CD14-positive monocyte (primary cell): ENCODE measurements around the gene PSMG3. TPM values are rescaled to one million over a fixed set of nuclear protein-coding genes. Genes with fewer than 3 reads are reported as not detected.
A peak's percentile ranks its signal among the peaks of the same experiment; 100 is the strongest.

Source experiments
- DNase-seq, 3 donors: peaks; one replicate each; pipeline ENCODE4 v3.0.0-alpha.2; 2011 to 2022
- H2AFZ ChIP-seq: 2 replicates; pipeline ENCODE4 v1.6.0; 2012; ENCODE audit warnings: mild to moderate bottlenecking, low read depth, low read length, inconsistent platforms; ENCODE audit not compliant: insufficient read depth, poor library complexity, severe bottlenecking
- H3K27ac ChIP-seq, 2 donors: 1 replicate in 1 of 2; 2 replicates in 1 of 2; pipeline ENCODE4 v1.5.1; 2012 to 2013; ENCODE audit warnings: low read length in 2 of 2, control low read depth in 1 of 2, inconsistent platforms in 1 of 2, low read depth in 1 of 2, mild to moderate bottlenecking in 1 of 2
- H3K27me3 ChIP-seq, 2 donors: one replicate each; pipeline versions ENCODE4 v1.6.0 to v1.6.1; 2011 to 2013; ENCODE audit warnings: low read length in 2 of 2; ENCODE audit not compliant: control insufficient read depth in 2 of 2, insufficient read depth in 2 of 2
- H3K36me3 ChIP-seq, 2 donors: replicated peaks in 1 of 2; 1 replicate in 1 of 2; 2 replicates in 1 of 2; pipeline versions ENCODE4 v1.5.1 to v1.6.1; 2012 to 2013; ENCODE audit warnings: low read length in 2 of 2, control low read depth in 1 of 2, inconsistent platforms in 1 of 2, mild to moderate bottlenecking in 1 of 2; ENCODE audit not compliant: insufficient read depth in 2 of 2, control insufficient read depth in 1 of 2
- H3K4me1 ChIP-seq, 2 donors: 1 replicate in 1 of 2; 2 replicates in 1 of 2; pipeline versions ENCODE4 v1.5.1 to v1.6.1; 2012 to 2013; ENCODE audit warnings: low read length in 2 of 2, control low read depth in 1 of 2, inconsistent platforms in 1 of 2, mild to moderate bottlenecking in 1 of 2, moderate library complexity in 1 of 2; ENCODE audit not compliant: insufficient read depth in 2 of 2, control insufficient read depth in 1 of 2
- H3K4me2 ChIP-seq: replicated peaks from 2 replicates; pipeline ENCODE3; 2012; ENCODE audit warnings: low read length, moderate library complexity, mild to moderate bottlenecking; ENCODE audit not compliant: poor library complexity, severe bottlenecking; ENCODE audit errors: extremely low read depth
- H3K4me3 ChIP-seq, 3 experiments: fragments of 200-600 bp in 1 of 3; sonication (generic) in 1 of 3; replicated peaks in 1 of 3; 1 replicate in 2 of 3; 2 replicates in 1 of 3; pipeline ENCODE4 v1.5.1; 2011 to 2013; ENCODE audit warnings: low read length in 3 of 3, mild to moderate bottlenecking in 3 of 3, control low read depth in 2 of 3, low read depth in 2 of 3, inconsistent platforms in 1 of 3, moderate library complexity in 1 of 3
- H3K79me2 ChIP-seq: 2 replicates; pipeline ENCODE4 v1.6.0; 2012; ENCODE audit warnings: mild to moderate bottlenecking, control low read depth, inconsistent platforms, low read length, moderate library complexity; ENCODE audit not compliant: insufficient read depth
- H3K9ac ChIP-seq: 2 replicates; pipeline ENCODE4 v1.6.0; 2017; ENCODE audit warnings: low read length, mild to moderate bottlenecking; ENCODE audit not compliant: insufficient read depth, poor library complexity, severe bottlenecking
- H3K9me3 ChIP-seq, 2 donors: replicated peaks in 1 of 2; 1 replicate in 1 of 2; 2 replicates in 1 of 2; pipeline versions ENCODE4 v1.5.1 to v1.6.1; 2012 to 2013; ENCODE audit warnings: low read length in 2 of 2, control low read depth in 1 of 2; ENCODE audit not compliant: control insufficient read depth in 1 of 2, insufficient read depth in 1 of 2
- H4K20me1 ChIP-seq: 2 replicates; pipeline ENCODE4 v1.6.0; 2012; ENCODE audit warnings: mild to moderate bottlenecking, low read length, control low read depth, moderate library complexity; ENCODE audit not compliant: insufficient read depth
- H3K27ac Mint-ChIP-seq, 7 donors: one replicate each; pipeline ENCODE4 v1.8.0; 2020; ENCODE audit warnings: mild to moderate bottlenecking in 7 of 7, mixed read lengths in 7 of 7, moderate library complexity in 6 of 7, inconsistent platforms in 2 of 7
- H3K27me3 Mint-ChIP-seq, 3 donors: one replicate each; pipeline ENCODE4 v1.8.0; 2021 to 2022; ENCODE audit warnings: low read depth in 3 of 3, mild to moderate bottlenecking in 3 of 3, mixed read lengths in 3 of 3, moderate library complexity in 3 of 3, inconsistent platforms in 1 of 3
- H3K36me3 Mint-ChIP-seq, 2 donors: one replicate each; pipeline ENCODE4 v1.8.0; 2020; ENCODE audit warnings: mixed read lengths in 2 of 2, inconsistent platforms in 1 of 2, mild to moderate bottlenecking in 1 of 2
- H3K4me1 Mint-ChIP-seq: one replicate; pipeline ENCODE4 v1.8.0; 2020; ENCODE audit warnings: mild to moderate bottlenecking, mixed read lengths
- H3K4me3 Mint-ChIP-seq, 2 donors: one replicate each; pipeline ENCODE4 v1.8.0; 2020; ENCODE audit warnings: mild to moderate bottlenecking in 2 of 2, mixed read lengths in 2 of 2, moderate library complexity in 1 of 2
- H3K9me3 Mint-ChIP-seq, 7 donors: one replicate each; pipeline ENCODE4 v1.8.0; 2020 to 2022; ENCODE audit warnings: mixed read lengths in 7 of 7, mild to moderate bottlenecking in 6 of 7, moderate library complexity in 6 of 7, inconsistent platforms in 2 of 7
- CTCF ChIP-seq: fragments of 200-600 bp; IDR thresholded peaks from one replicate; pipeline ENCODE4 v1.8.0; 2022; ENCODE audit warnings: antibody characterized with exemption, mild to moderate bottlenecking
- WGBS: methylation state at CpG from one replicate; pipeline ENCODE4 v1.1.5; 2013; ENCODE audit warnings: missing lambda C conversion rate; ENCODE audit not compliant: insufficient coverage; 5-methylcytosine and 5-hydroxymethylcytosine counted together
- intact Hi-C, 2 donors: fragments of 100-400 bp; cut with micrococcal nuclease; formaldehyde crosslinking; loops; one replicate each; pipeline versions ENCODE4 v1.15.0 to v1.15.1; 2023
- polyA plus RNA-seq, 3 donors: library from polyadenylated mRNA; depleted of rRNA in 1 of 3; unstranded in 2 of 3; stranded (reverse) in 1 of 3; fragments of 300-500 nt in 2 of 3; fragments of >200 nt in 1 of 3; fragmentation: Illumina TruSeq in 2 of 3; gene quantifications; 1 replicate in 2 of 3; 2 replicates in 1 of 3; pipeline ENCODE4 v1.2.3, GENCODE V29; 2012 to 2021

Gene PSMG3
- polyA plus RNA-seq, 3 donors = 32.6 to 38.8 (median 34.5) TPM

GRCh38 chr7:1557006-1557405 lies 12.8 kb downstream of the PSMG3 start:
- no peaks in the 10 kb centered on the region for H3K36me3 Mint-ChIP-seq
- H3K4me3 Mint-ChIP-seq = no peak overlapping the region
- no peak overlapping the region for H3K27ac Mint-ChIP-seq

GRCh38 chr7:1555813-1556543 lies 13.9 kb downstream of the PSMG3 start, which contains the start of gene TMEM184A:
Gene TMEM184A, minus strand, starts transcription at chr7:1556205. Its CDS starts 721 bp downstream, at chr7:1555484.
- no peaks in the 10 kb centered on the region for H3K79me2 ChIP-seq
- H3K27me3 Mint-ChIP-seq = peaks cover 0 to 6% (median 2%) of the 10 kb centered on the region in 3 donors
- no peaks in the 10 kb centered on the region for H3K9me3 ChIP-seq
- H3K9me3 Mint-ChIP-seq = peaks cover 0 to 3% (median 0%) of the 10 kb centered on the region in 7 donors
- no peaks in the 10 kb centered on the region for H3K36me3 ChIP-seq
- WGBS = 54% methylated on average over 18 of the region's 23 CpGs
- no peak within 1 kb of the TSS for H2AFZ ChIP-seq
- no peaks in the 10 kb centered on the region for H3K36me3 Mint-ChIP-seq
- no peak within 1 kb of the TSS for H3K4me2 ChIP-seq
- TF ChIP-seq CTCF = peak; percentile 19
- no peak within 1 kb of the TSS for H3K4me3 Mint-ChIP-seq
- H4K20me1 ChIP-seq = no peaks in the 10 kb centered on the region
- H3K4me3 ChIP-seq = no peak within 1 kb of the TSS
- DNase-seq = no peak
- no peaks in the 10 kb centered on the region for H3K4me1 ChIP-seq
- intact Hi-C loops = no loop called here
- no peak within 1 kb of the TSS for H3K9ac ChIP-seq
- peaks cover 2% of the 10 kb centered on the region for H3K4me1 Mint-ChIP-seq
- no peaks in the 10 kb centered on the region for H3K27me3 ChIP-seq
- no peak within 1 kb of the TSS for H3K27ac ChIP-seq
- no peak within 1 kb of the TSS for H3K27ac Mint-ChIP-seq

More at GRCh38 chr7:1557006-1557405, 12.8 kb downstream of the PSMG3 start:
- H3K9me3 Mint-ChIP-seq = peaks cover 0 to 3% (median 0%) of the 10 kb centered on the region in 7 donors
- Histone ChIP-seq H3K4me2 (no peak overlapping the region), H3K4me3 (no peak overlapping the region), H3K27ac (no peak overlapping the region), H3K36me3 (no peaks in the 10 kb centered on the region), H3K4me1 (no peaks in the 10 kb centered on the region), H3K79me2 (no peaks in the 10 kb centered on the region), H2AFZ (no peak overlapping the region), H3K27me3 (no peaks in the 10 kb centered on the region), H3K9ac (no peak overlapping the region), H3K9me3 (no peaks in the 10 kb centered on the region), H4K20me1 (no peaks in the 10 kb centered on the region)
- no peak for TF ChIP-seq CTCF
- 100% methylated on average over 6 of the region's 7 CpGs for WGBS
- H3K27me3 Mint-ChIP-seq = peaks cover 0 to 6% (median 2%) of the 10 kb centered on the region in 3 donors
- intact Hi-C loops = no loop called here
- peaks cover 2% of the 10 kb centered on the region for H3K4me1 Mint-ChIP-seq
- DNase-seq = no peak
